K562 (cell line): ENCODE measurements around the gene TMEM89. TPM values are rescaled to one million over a fixed set of nuclear protein-coding genes. Genes with fewer than 3 reads are reported as not detected.

Experiments
- BRD9 ChIP-seq: fragments of 450-650 bp; IDR thresholded peaks from 2 replicates; pipeline ENCODE4 v1.6.1; 2018; ENCODE audit warnings: low read depth; ENCODE audit not compliant: partially characterized antibody
- ELF2 ChIP-seq: fragments of 250-450 bp; sonication (Bioruptor Pico); IDR thresholded peaks from 2 replicates; pipeline ENCODE4 v1.5.0; 2021; ENCODE audit warnings: mild to moderate bottlenecking
- ETV5 ChIP-seq: sonication (generic); formaldehyde crosslinking; IDR thresholded peaks from 2 replicates; pipeline ENCODE4 v1.4.0; 2020; ENCODE audit warnings: low read depth, mild to moderate bottlenecking, missing genetic modification reagents
- FOXK2 ChIP-seq, 2 experiments: fragments of 450-650 bp; IDR thresholded peaks in 1 of 2; conservative IDR thresholded peaks in 1 of 2; 2 replicates each; pipeline ENCODE4 v1.6.1; 2016; ENCODE audit warnings: low read depth in 2 of 2, mild to moderate bottlenecking in 1 of 2
- GABPB1 ChIP-seq: sonication (generic); formaldehyde crosslinking; IDR thresholded peaks from 2 replicates; pipeline ENCODE4 v1.8.0; 2022; ENCODE audit warnings: mild to moderate bottlenecking, missing genetic modification reagents
- GTF2B ChIP-seq: IDR thresholded peaks from 2 replicates; pipeline ENCODE4 v1.6.1; 2011; ENCODE audit not compliant: insufficient read length; ENCODE audit errors: extremely low read depth
- NEUROD1 ChIP-seq: fragments of 150-350 bp; IDR thresholded peaks from 2 replicates; pipeline ENCODE4 v1.6.1; 2014; ENCODE audit warnings: borderline replicate concordance, low read length, low read depth; ENCODE audit not compliant: partially characterized antibody
- PRPF4 ChIP-seq: fragments of 200-400 bp; formaldehyde crosslinking; IDR thresholded peaks from one replicate; pipeline ENCODE4 v1.6.1; 2017; ENCODE audit warnings: low read length, low read depth, mild to moderate bottlenecking; ENCODE audit not compliant: insufficient read depth, poor library complexity, severe bottlenecking
- PTRF ChIP-seq: fragments of 450-650 bp; IDR thresholded peaks from 2 replicates; pipeline ENCODE4 v1.6.1; 2016; ENCODE audit warnings: mild to moderate bottlenecking, missing genetic modification characterization, missing compliant biosample characterization
- RCOR1 ChIP-seq, 2 experiments: IDR thresholded peaks; 2 replicates each; pipeline ENCODE4 v1.6.1; 2012; ENCODE audit warnings: low read depth in 2 of 2, low read length in 2 of 2, borderline replicate concordance in 1 of 2, improper control_type of control experiment in 1 of 2
- SREBF2 ChIP-seq: sonication (generic); formaldehyde crosslinking; IDR thresholded peaks from 2 replicates; pipeline ENCODE4 v1.4.0; 2020; ENCODE audit warnings: mild to moderate bottlenecking, missing genetic modification reagents
- TAF1 ChIP-seq: IDR thresholded peaks from 2 replicates; pipeline ENCODE4 v1.6.1; 2011; ENCODE audit warnings: mild to moderate bottlenecking, low read length, moderate library complexity; ENCODE audit not compliant: insufficient read depth, control insufficient read depth, severe bottlenecking; ENCODE audit errors: extremely low read depth
- TARDBP ChIP-seq: fragments of 450-650 bp; IDR thresholded peaks from 2 replicates; pipeline ENCODE4 v1.6.1; 2016
- ZNF592 ChIP-seq: fragments of 450-650 bp; IDR thresholded peaks from 2 replicates; pipeline ENCODE4 v1.6.1; 2017; ENCODE audit warnings: antibody characterized with exemption, mild to moderate bottlenecking
- ZSCAN32 ChIP-seq: fragments of 450-650 bp; formaldehyde crosslinking; IDR thresholded peaks from 2 replicates; pipeline ENCODE4 v1.4.0; 2020; ENCODE audit warnings: mild to moderate bottlenecking, moderate library complexity
- polyA plus RNA-seq, 8 experiments: library from polyadenylated mRNA; depleted of rRNA in 4 of 8; stranded (reverse) in 5 of 8; unstranded in 3 of 8; fragments of >200 nt; fragmentation: Nextera tagmentation in 2 of 8; fragmentation: Illumina TruSeq in 1 of 8; extraction: Ambion mirVana in 2 of 8; extraction: Trizol in 1 of 8; gene quantifications; 2 replicates each; pipeline versions ENCODE4 v1.2.1 to v1.2.3, GENCODE V29; 2011 to 2014; ENCODE audit warnings: inconsistent platforms in 1 of 8, missing spikeins in 1 of 8
- total RNA-seq, 7 experiments: library from RNA; depleted of rRNA in 6 of 7; stranded (reverse); fragments of >200 nt in 6 of 7; fragmentation: Illumina TruSeq in 2 of 7; extraction: Trizol in 2 of 7; gene quantifications; 2 replicates each; pipeline versions ENCODE4 v1.2.1 to v1.2.3, GENCODE V29; 2011 to 2021; ENCODE audit warnings: low replicate concordance in 1 of 7
- TF ChIP-seq, protein P1 (sequence below): fragments of 450-650 bp; IDR thresholded peaks from 2 replicates; pipeline ENCODE4 v1.7.1; 2018; ENCODE audit warnings: mild to moderate bottlenecking, low read depth; ENCODE audit not compliant: partially characterized antibody
- TF ChIP-seq, protein P2 (sequence below): fragments of 250-450 bp; sonication (Bioruptor Pico); IDR thresholded peaks from 2 replicates; pipeline ENCODE4 v1.8.0; 2022; ENCODE audit warnings: inconsistent platforms, mild to moderate bottlenecking, moderate library complexity, borderline replicate concordance

TMEM89 gene
- total and polyA plus RNA-seq, 9 of the 15 experiments (the other 6 are each of a cell fraction or from before 2014, with no cell fraction given): not detected

GRCh38 chr3:48635222-48636021 lies 13.9 kb upstream of the TMEM89 start, which contains the start of gene SLC26A6 (continued):
- TF ChIP-seq ZNF592: no peak
- TF ChIP-seq NEUROD1: peak; percentile 82
- peak in 1 of 2 experiments; percentile 32; a peak in 1 of 4 replicates for TF ChIP-seq RCOR1 (IDR thresholded peaks at IDR 0.05; ENCODE audit: borderline replicate concordance in 1 of 2, low read depth in 2 of 2, low read length in 2 of 2)
- TF ChIP-seq FOXK2 (conservative IDR thresholded peaks at IDR 0.05 in 1 of 2, IDR thresholded peaks at IDR 0.05 in 1 of 2; ENCODE audit: low read depth in 2 of 2): no peak
- TF ChIP-seq TARDBP: no peak
- no peak for TF ChIP-seq GTF2B
- TF ChIP-seq ZSCAN32 (CRISPR knock-in tag): no peak
- TF ChIP-seq PRPF4: no peak
- TF ChIP-seq TAF1: peak; percentile 46
- TF ChIP-seq, protein P1, sequence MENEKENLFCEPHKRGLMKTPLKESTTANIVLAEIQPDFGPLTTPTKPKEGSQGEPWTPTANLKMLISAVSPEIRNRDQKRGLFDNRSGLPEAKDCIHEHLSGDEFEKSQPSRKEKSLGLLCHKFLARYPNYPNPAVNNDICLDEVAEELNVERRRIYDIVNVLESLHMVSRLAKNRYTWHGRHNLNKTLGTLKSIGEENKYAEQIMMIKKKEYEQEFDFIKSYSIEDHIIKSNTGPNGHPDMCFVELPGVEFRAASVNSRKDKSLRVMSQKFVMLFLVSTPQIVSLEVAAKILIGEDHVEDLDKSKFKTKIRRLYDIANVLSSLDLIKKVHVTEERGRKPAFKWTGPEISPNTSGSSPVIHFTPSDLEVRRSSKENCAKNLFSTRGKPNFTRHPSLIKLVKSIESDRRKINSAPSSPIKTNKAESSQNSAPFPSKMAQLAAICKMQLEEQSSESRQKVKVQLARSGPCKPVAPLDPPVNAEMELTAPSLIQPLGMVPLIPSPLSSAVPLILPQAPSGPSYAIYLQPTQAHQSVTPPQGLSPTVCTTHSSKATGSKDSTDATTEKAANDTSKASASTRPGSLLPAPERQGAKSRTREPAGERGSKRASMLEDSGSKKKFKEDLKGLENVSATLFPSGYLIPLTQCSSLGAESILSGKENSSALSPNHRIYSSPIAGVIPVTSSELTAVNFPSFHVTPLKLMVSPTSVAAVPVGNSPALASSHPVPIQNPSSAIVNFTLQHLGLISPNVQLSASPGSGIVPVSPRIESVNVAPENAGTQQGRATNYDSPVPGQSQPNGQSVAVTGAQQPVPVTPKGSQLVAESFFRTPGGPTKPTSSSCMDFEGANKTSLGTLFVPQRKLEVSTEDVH: peak; percentile 12
- TF ChIP-seq, protein P2, sequence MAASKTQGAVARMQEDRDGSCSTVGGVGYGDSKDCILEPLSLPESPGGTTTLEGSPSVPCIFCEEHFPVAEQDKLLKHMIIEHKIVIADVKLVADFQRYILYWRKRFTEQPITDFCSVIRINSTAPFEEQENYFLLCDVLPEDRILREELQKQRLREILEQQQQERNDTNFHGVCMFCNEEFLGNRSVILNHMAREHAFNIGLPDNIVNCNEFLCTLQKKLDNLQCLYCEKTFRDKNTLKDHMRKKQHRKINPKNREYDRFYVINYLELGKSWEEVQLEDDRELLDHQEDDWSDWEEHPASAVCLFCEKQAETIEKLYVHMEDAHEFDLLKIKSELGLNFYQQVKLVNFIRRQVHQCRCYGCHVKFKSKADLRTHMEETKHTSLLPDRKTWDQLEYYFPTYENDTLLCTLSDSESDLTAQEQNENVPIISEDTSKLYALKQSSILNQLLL (CRISPR knock-in tag): no peak
- TF ChIP-seq GABPB1 (CRISPR knock-in tag): peak; percentile 66; the same call in 1 of the 2 replicates
- TF ChIP-seq ETV5 (CRISPR knock-in tag): no peak; the same call in 1 of the 2 replicates
- TF ChIP-seq BRD9: peak; percentile 30
- TF ChIP-seq SREBF2 (CRISPR knock-in tag): no peak
- no peak for TF ChIP-seq ELF2 (CRISPR knock-in tag)
- TF ChIP-seq PTRF: no peak
